Measurements from ENCODE around the gene TOR3A.
A peak's percentile ranks its signal among the peaks of the same experiment; 100 is the strongest.
"Not testable (repeated sequence)": the region's sequence is repeated elsewhere in the genome, so short reads cannot be mapped to it uniquely, and the experiment has no call there.

The TOR3A gene

GRCh38 chr1:179129702-179130473 lies 48.0 kb downstream of the TOR3A start:
- TF ChIP-seq CTCF (IDR thresholded peaks at IDR 0.05; ENCODE audit: low read depth, low read length, missing control alignments) = no peak
- DNase-seq (ENCODE audit: low read depth) = no peak
- in situ Hi-C loops (cut with HindIII; ENCODE audit: low sequenced_read_pairs) = no loop called here
- no peak overlapping the region for H3K4me3 ChIP-seq (ENCODE audit: low read depth, low read length)

GRCh38 chr1:179135168-179135567 lies 53.3 kb downstream of the TOR3A start:
- H3K4me3 ChIP-seq (ENCODE audit: low read depth, low read length); DNase-seq (ENCODE audit: low read depth); in situ Hi-C loops (cut with HindIII; ENCODE audit: low sequenced_read_pairs): not testable (repeated sequence)

- H3K4me3 ChIP-seq (ENCODE audit: low read depth, low read length); DNase-seq (ENCODE audit: low read depth); in situ Hi-C loops (cut with HindIII; ENCODE audit: low sequenced_read_pairs): not testable (repeated sequence)
Observed at GRCh38 chr1:179135707-179136106, 53.8 kb downstream of the TOR3A start.

DNA sequence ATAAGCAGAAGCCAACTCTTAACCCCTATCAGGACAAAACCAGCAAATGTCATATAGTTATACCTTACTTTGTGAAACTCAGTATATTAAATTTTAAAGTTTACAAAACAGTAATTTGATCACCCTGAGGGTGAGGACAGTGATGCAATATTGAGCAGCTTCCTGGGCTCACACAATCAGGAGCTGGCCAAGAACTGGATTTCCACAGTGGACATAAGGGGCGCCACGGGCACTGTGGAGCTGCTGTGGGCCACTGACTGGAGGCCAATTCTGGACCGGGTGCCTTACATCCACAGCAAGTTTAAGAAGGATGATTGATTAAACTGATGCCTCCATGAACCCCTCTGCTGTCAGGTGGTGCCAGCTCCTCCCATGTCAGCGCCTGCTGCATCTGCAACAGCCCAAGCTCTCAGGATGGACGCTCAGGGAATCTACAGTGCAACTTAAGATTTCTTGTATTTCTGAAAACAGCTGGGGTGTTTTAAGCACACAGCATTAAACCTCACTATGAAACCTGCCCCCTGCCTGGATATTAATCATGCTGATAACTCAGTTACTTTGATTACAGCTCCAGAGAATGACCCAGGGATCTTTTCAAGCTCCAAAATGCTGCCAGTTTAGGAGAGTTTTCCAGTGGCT lies 55.9 kb downstream of the TOR3A start:
- in situ Hi-C loops (cut with HindIII; ENCODE audit: low sequenced_read_pairs) = no loop called here
- no peak for TF ChIP-seq CTCF (IDR thresholded peaks at IDR 0.05; ENCODE audit: low read depth, low read length, missing control alignments)
- no peak overlapping the region for H3K4me3 ChIP-seq (ENCODE audit: low read depth, low read length)
- DNase-seq (ENCODE audit: low read depth) = no peak

GRCh38 chr1:179138755-179139154 lies 56.9 kb downstream of the TOR3A start:
- in situ Hi-C loops (cut with HindIII; ENCODE audit: low sequenced_read_pairs); H3K4me3 ChIP-seq (ENCODE audit: low read depth, low read length); DNase-seq (ENCODE audit: low read depth): not testable (repeated sequence)

GRCh38 chr1:179141592-179142251 lies 59.9 kb downstream of the TOR3A start:
- TF ChIP-seq CTCF (IDR thresholded peaks at IDR 0.05; ENCODE audit: low read depth, low read length, missing control alignments) = no peak
- DNase-seq (ENCODE audit: low read depth) = no peak
- H3K4me3 ChIP-seq (ENCODE audit: low read depth, low read length) = peak overlapping the region; percentile 51
- in situ Hi-C loops (cut with HindIII; ENCODE audit: low sequenced_read_pairs) = no loop called here

DNA sequence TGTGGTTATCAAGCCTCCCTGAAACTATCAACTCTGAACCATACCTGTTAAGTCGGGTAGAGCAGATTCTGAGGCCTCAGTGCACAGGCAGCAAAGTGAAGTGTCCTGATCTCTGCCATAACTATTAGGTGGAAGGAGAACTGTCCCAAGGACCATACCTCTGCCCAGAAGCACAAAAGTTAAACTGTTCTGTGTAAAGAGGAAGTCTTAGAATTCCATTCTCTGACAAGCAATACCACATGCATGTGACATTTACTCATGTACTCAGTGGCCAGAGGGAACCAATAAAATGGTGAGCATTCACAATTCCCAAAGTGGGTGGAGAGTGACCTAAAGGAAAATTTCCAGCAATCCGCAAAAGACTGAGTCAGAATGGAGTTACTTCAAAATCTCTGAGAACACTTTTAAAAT lies 61.0 kb downstream of the TOR3A start:
- DNase-seq (ENCODE audit: low read depth) = peak; percentile 97
- peak overlapping the region; percentile 51 for H3K4me3 ChIP-seq (ENCODE audit: low read depth, low read length)
- in situ Hi-C loops (cut with HindIII; ENCODE audit: low sequenced_read_pairs) = no loop called here
- no peak for TF ChIP-seq CTCF (IDR thresholded peaks at IDR 0.05; ENCODE audit: low read depth, low read length, missing control alignments)

- no peak for TF ChIP-seq CTCF (IDR thresholded peaks at IDR 0.05; ENCODE audit: low read depth, low read length, missing control alignments)
- peak overlapping the region; percentile 4 for H3K4me3 ChIP-seq (ENCODE audit: low read depth, low read length)
- in situ Hi-C loops (cut with HindIII; ENCODE audit: low sequenced_read_pairs) = no loop called here
- peak; percentile 92 for DNase-seq (ENCODE audit: low read depth)
Observed at GRCh38 chr1:179143322-179143721, 61.5 kb downstream of the TOR3A start.

Data from astrocyte of the cerebellum (primary cell).